ENCODE results near the gene PTAFR. TPM values are rescaled to one million over a fixed set of nuclear protein-coding genes. Genes with fewer than 3 reads are reported as not detected.

Gene PTAFR
- total RNA-seq, 2 donors from 2014 or later: 0.58 to 0.77 TPM

DNA sequence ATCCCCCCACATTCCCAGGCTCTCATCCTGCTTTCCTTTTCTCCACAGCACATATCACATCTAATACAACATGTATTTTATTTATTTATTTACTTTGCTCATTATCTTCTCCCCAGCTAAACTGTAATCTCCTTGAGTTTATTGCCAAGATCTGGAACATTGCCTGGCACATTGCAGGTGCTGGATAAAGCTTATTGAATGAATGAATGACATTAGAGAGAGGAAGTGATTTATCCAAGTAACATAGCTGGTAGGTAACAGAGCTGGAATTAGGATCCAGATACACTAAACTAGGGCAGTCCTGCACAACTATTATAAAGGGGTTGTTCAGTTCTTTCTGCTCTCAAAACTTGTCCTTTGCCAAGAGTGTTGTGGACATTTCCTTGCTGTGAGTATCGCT is 8.6 kb upstream of the PTAFR start:
- Histone ChIP-seq H3K27ac (ENCODE audit: low read depth, low read length) (no peak overlapping the region), H3K36me3 (ENCODE audit: control insufficient read depth, insufficient read depth, low read length) (no peaks in the 10 kb centered on the region), H3K9me3 (ENCODE audit: control insufficient read depth, low read length) (no peaks in the 10 kb centered on the region), H3K9ac (ENCODE audit: extremely low read depth, low read length, poor library complexity, severe bottlenecking) (no peak overlapping the region), H3K4me1 (ENCODE audit: control insufficient read depth, insufficient read depth, low read length) (no peaks in the 10 kb centered on the region), H3K4me3 (ENCODE audit: low read length) (no peak overlapping the region), H3K27me3 (ENCODE audit: control insufficient read depth, insufficient read depth, low read length, poor library complexity, severe bottlenecking) (no peaks in the 10 kb centered on the region)
- no peaks in the 10 kb centered on the region for H3K27me3 Mint-ChIP-seq (ENCODE audit: insufficient read depth)
- no peak for DNase-seq
- peaks cover 3% of the 10 kb centered on the region for H3K9me3 Mint-ChIP-seq
- no peak overlapping the region for H3K4me3 Mint-ChIP-seq
- 90 to 95% methylated on average over 1 of the region's 1 CpG for WGBS, 2 experiments (ENCODE audit: insufficient coverage in 1 of 2, insufficient read length in 1 of 2)
- no peak overlapping the region for H3K27ac Mint-ChIP-seq
- no peaks in the 10 kb centered on the region for H3K36me3 Mint-ChIP-seq (ENCODE audit: low read depth)
- H3K4me1 Mint-ChIP-seq: no peaks in the 10 kb centered on the region
- TF ChIP-seq, protein P1, sequence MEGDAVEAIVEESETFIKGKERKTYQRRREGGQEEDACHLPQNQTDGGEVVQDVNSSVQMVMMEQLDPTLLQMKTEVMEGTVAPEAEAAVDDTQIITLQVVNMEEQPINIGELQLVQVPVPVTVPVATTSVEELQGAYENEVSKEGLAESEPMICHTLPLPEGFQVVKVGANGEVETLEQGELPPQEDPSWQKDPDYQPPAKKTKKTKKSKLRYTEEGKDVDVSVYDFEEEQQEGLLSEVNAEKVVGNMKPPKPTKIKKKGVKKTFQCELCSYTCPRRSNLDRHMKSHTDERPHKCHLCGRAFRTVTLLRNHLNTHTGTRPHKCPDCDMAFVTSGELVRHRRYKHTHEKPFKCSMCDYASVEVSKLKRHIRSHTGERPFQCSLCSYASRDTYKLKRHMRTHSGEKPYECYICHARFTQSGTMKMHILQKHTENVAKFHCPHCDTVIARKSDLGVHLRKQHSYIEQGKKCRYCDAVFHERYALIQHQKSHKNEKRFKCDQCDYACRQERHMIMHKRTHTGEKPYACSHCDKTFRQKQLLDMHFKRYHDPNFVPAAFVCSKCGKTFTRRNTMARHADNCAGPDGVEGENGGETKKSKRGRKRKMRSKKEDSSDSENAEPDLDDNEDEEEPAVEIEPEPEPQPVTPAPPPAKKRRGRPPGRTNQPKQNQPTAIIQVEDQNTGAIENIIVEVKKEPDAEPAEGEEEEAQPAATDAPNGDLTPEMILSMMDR (conservative IDR thresholded peaks at IDR 0.05): no peak

DNA sequence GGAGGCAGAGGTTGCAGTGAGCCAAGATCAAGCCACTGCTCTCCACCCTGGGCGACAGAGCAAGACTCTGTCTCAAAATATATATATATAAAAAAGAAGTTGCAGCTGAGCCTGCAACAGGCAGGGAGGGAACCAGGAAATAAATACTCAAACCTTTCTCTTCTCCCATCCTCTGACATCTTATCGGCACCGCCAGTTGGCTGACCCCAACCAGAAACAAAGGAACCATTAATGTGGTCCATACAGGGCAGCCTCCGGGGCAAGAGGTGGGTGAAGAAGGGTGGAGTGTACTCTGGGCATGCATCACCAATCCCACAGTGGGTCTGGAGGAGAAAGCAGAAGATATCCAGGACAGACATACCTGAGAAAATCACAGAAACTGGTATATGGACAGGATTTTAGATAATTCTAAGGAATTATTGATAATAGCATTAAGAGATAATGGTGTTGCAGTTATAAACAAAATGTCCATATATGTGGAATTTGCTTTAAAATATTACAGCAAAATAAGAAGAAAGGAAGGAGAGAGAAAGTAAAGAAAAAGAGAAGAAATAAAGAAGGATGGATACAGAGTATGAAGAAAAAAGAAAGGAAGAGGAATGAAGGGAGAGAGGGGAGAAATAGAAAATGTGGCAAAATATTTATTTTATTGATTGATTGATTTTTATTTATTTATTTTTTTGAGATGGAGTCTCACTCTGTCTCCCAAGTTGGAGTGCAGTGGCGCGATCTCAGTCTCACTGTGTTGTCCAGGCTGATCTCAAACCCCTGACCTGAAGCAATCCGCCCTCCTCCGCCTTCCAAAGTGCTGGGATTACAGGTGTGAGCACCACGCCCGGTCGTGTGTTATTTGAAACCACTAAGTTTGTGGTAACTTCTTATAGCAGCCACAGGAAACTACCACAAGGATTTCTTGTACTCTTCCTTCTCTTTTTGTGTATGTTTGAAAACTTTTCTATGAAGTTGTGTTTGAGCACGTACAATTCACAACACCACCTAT is 4.1 kb upstream of the PTAFR start:
- Mint-ChIP-seq H3K9me3 (peaks cover 2% of the 10 kb centered on the region), H3K36me3 (ENCODE audit: low read depth) (no peaks in the 10 kb centered on the region), H3K4me3 (no peak overlapping the region), H3K27me3 (ENCODE audit: insufficient read depth) (no peaks in the 10 kb centered on the region), H3K27ac (no peak overlapping the region), H3K4me1 (no peaks in the 10 kb centered on the region)
- Histone ChIP-seq H3K9ac (ENCODE audit: extremely low read depth, low read length, poor library complexity, severe bottlenecking) (no peak overlapping the region), H3K4me1 (ENCODE audit: control insufficient read depth, insufficient read depth, low read length) (no peaks in the 10 kb centered on the region), H3K9me3 (ENCODE audit: control insufficient read depth, low read length) (no peaks in the 10 kb centered on the region), H3K27me3 (ENCODE audit: control insufficient read depth, insufficient read depth, low read length, poor library complexity, severe bottlenecking) (no peaks in the 10 kb centered on the region), H3K4me3 (ENCODE audit: low read length) (no peak overlapping the region), H3K36me3 (ENCODE audit: control insufficient read depth, insufficient read depth, low read length) (no peaks in the 10 kb centered on the region), H3K27ac (ENCODE audit: low read depth, low read length) (no peak overlapping the region)
- 89 to 90% methylated on average over 8 to 11 of the region's 12 CpGs for WGBS, 2 experiments (ENCODE audit: insufficient coverage in 1 of 2, insufficient read length in 1 of 2)
- no peak for DNase-seq
- TF ChIP-seq, protein P1 (conservative IDR thresholded peaks at IDR 0.05): no peak

DNA sequence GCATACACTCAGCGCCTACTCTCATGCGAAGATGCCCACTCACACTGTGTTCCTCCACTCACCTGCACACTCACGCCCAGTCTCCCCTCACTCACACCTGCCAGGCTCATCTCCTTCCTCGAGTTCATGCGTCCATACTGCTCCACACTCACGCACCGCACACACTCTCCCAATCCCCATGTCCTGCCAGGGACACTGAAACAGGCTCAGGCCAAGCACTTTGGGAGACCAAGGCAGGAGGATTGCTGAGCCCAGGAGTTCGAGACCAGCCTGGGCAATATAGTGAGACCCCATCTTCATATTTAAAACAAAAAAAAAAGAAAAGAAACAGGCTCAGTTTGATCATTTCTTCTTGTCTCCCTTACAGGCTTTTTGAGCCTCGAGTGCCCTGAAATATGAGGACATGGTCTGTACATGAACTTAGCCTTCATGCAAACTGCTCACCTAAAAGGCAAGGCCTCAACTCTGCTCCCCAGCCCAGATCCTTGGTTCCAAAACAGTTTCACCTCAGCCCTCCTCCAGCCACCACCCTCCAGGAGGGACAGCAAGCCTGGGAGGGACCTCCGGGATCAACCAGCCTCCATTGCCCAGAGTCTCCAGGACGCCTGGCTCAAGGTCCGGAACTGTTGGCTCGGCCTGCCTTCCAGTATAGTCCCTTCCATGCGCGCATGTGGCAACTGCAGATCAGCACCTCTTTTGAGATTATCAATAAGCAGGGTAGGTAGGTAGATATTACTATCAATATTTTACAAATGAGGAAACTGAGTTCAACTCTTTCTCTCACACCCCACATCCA is 2.4 kb upstream of the PTAFR start:
- H3K9ac ChIP-seq (ENCODE audit: extremely low read depth, low read length, poor library complexity, severe bottlenecking): no peak overlapping the region
- H3K36me3 Mint-ChIP-seq (ENCODE audit: low read depth): no peaks in the 10 kb centered on the region
- no peak overlapping the region for H3K4me3 ChIP-seq (ENCODE audit: low read length)
- peaks cover 2% of the 10 kb centered on the region for H3K9me3 Mint-ChIP-seq
- H3K27ac ChIP-seq (ENCODE audit: low read depth, low read length): no peak overlapping the region
- H3K36me3 ChIP-seq (ENCODE audit: control insufficient read depth, insufficient read depth, low read length): no peaks in the 10 kb centered on the region
- peaks cover under 1% of the 10 kb centered on the region for H3K4me1 Mint-ChIP-seq
- no peaks in the 10 kb centered on the region for H3K4me1 ChIP-seq (ENCODE audit: control insufficient read depth, insufficient read depth, low read length)
- DNase-seq: no peak
- H3K27ac Mint-ChIP-seq: no peak overlapping the region
- no peaks in the 10 kb centered on the region for H3K27me3 Mint-ChIP-seq (ENCODE audit: insufficient read depth)
- no peaks in the 10 kb centered on the region for H3K27me3 ChIP-seq (ENCODE audit: control insufficient read depth, insufficient read depth, low read length, poor library complexity, severe bottlenecking)
- TF ChIP-seq, protein P1 (conservative IDR thresholded peaks at IDR 0.05): no peak
- H3K9me3 ChIP-seq (ENCODE audit: control insufficient read depth, low read length): no peaks in the 10 kb centered on the region
- WGBS, 2 experiments (ENCODE audit: insufficient coverage in 1 of 2, insufficient read length in 1 of 2): 96 to 97% methylated on average over 6 to 15 of the region's 15 CpGs
- H3K4me3 Mint-ChIP-seq: no peak overlapping the region

Measured in endodermal cell (in vitro differentiated cells).